VCaP (cell line): ENCODE results near the gene SMIM24.

Source experiments
- H3K27ac ChIP-seq: fragments of 450-650 bp; 2 replicates; pipeline ENCODE4 v1.5.1; 2017
- TF ChIP-seq, protein P1 (sequence below): fragments of 450-650 bp; conservative IDR thresholded peaks from 2 replicates; pipeline ENCODE4 v1.5.1; 2017; ENCODE audit warnings: mild to moderate bottlenecking, moderate library complexity

The SMIM24 gene

DNA sequence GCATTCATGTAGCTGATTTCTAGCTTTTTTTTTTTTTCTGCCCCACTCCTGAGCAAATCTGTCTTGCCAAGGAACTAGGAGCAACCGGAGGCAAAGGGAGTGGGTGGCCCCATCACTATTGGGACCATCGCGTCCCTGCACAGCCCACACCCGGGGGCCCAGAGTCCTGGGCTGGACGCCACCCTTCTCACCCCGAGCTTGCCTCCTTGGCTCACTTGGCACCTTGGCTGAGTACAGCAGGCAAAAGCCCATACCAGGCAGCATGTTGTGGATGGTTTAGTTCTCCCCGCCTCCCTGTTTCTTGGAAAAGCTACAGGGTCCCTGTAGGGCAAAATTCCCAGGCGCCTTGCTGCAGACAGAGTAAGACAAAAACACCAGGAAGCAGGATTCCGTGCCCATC is 13.7 kb downstream of the SMIM24 start:
- TF ChIP-seq, protein P1, sequence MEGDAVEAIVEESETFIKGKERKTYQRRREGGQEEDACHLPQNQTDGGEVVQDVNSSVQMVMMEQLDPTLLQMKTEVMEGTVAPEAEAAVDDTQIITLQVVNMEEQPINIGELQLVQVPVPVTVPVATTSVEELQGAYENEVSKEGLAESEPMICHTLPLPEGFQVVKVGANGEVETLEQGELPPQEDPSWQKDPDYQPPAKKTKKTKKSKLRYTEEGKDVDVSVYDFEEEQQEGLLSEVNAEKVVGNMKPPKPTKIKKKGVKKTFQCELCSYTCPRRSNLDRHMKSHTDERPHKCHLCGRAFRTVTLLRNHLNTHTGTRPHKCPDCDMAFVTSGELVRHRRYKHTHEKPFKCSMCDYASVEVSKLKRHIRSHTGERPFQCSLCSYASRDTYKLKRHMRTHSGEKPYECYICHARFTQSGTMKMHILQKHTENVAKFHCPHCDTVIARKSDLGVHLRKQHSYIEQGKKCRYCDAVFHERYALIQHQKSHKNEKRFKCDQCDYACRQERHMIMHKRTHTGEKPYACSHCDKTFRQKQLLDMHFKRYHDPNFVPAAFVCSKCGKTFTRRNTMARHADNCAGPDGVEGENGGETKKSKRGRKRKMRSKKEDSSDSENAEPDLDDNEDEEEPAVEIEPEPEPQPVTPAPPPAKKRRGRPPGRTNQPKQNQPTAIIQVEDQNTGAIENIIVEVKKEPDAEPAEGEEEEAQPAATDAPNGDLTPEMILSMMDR: no peak
- H3K27ac ChIP-seq: no peak overlapping the region

DNA sequence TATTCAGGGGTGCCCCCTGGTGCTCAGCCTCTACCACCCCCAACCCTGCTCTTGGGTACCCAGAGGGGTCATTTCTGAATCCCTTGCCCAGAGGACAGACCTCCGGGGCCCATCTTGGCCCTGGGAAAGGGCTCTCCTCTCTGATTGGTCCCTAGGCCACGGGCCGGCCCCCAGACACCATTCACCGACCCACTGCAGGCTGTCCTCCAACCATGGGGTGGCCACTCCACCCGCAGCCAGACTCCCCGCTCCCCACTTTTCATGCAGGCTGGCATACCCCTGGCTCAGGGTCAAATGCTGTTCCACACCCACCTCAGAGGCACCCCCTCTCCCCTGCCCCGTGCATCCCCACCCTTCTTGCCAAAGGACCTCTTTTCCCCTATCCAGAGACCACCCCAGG is 14.8 kb downstream of the SMIM24 start:
- H3K27ac ChIP-seq: no peak overlapping the region
- TF ChIP-seq, protein P1: no peak

DNA sequence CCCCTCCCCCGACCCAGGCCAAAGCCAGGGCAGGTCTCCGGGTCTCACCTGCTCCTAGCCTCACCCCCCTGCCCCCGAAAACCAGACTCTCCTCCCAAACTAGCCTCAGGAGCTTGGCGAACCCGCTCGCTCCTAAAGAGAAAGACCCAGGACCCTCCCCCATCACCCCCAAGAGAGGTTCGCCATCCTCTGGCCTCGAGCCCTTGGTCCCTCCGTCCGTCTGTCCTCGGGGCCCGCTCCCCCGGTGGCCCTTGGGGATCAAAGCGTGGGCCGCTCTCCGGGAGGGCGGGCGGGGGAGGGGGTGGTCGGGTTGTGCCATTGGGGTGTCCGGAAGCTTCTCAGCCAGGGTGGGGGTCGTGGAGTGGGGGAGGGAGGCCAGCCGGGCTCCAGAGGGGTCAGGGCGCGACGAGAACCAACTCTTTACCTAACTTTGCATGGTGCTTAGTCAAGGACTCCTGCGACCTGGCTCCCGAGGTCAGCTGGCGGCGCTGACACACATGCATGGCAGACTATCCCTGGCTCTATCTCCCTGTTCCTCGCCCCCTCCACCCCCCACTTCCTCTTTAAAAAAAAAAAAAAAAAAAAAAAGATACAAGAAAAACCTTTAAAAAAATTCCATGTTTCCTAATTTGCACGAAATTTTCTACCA is 15.6 kb downstream of the SMIM24 start:
- TF ChIP-seq, protein P1: no peak
- H3K27ac ChIP-seq: no peak overlapping the region

DNA sequence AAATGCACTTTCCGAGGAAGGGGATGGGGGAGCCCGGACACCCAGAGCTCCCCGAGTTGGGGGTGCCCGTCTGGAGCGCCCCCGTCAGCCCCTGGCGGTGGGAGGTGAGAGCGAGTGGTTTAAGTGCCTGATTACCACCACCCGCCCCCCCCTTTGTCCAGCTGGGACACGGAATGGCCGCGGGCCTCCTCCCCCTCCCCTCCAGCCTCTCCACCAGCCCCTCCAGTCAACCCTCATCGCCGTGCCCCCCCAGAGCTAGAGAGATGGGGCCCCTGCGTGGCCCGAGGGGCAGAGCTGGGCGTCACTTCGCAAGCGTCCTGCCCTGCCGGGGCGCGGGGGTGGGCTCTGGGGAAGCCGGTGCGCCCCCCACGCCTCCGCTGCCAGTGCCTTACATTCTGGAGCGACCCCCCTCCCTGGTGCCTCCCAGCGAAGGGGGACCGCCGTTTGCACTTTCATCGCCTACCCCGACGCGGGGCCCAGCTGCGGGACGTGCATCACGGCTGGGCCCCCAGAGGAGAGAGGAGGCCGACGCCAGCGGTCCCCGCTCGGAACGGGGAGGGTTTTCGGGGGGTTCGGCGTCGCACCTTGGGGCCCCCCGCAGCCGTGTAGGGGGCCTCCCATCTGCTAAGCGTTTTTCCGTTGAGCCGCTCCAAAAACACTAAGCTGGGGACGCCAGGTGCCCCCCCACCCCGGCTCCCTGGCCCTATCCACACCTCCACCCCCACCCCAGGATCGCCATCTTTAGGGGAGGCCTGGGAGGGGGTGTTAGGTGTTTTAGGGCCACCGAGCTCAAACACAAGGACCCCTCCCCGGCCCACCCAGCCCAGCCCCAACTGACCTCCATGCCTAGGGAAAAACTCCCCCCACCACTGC is 16.4 kb downstream of the SMIM24 start:
- TF ChIP-seq, protein P1: no peak
- no peak overlapping the region for H3K27ac ChIP-seq

DNA sequence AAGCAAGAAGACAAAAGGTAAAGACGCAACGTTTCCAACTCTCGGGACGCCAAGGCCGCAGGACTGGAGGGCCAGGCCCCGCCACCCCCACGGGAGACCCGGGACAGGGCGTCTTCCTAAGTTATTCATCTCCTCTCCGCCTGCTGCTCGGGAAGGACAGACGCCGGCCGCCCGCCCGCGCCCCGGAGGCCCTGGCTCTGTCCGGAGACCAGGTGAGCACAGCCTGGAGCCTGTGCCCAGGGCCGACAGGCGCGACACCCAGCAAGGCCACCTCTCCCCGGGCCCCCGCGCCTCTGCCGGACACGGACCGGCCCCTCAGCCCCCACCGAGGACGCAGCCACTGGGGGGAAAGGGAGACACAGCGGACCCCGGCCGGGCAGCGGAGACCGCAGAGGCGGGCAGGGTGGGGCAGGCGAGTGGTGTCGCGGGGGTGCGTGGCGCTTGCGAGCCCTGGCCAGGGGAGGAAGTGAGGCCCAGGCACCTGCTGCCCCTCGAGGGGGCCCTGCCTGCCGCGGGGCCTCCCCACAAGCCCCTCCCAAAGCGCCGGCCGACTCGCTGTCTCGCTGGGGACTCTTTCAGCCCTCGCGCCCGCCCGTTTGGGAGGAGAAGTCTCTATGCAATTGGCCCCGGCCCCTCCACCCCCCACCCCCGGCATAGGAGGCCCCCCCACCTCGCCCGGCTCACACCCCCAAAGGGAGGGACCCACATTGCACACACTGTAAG is 17.2 kb downstream of the SMIM24 start:
- TF ChIP-seq, protein P1: no peak
- H3K27ac ChIP-seq: no peak overlapping the region

DNA sequence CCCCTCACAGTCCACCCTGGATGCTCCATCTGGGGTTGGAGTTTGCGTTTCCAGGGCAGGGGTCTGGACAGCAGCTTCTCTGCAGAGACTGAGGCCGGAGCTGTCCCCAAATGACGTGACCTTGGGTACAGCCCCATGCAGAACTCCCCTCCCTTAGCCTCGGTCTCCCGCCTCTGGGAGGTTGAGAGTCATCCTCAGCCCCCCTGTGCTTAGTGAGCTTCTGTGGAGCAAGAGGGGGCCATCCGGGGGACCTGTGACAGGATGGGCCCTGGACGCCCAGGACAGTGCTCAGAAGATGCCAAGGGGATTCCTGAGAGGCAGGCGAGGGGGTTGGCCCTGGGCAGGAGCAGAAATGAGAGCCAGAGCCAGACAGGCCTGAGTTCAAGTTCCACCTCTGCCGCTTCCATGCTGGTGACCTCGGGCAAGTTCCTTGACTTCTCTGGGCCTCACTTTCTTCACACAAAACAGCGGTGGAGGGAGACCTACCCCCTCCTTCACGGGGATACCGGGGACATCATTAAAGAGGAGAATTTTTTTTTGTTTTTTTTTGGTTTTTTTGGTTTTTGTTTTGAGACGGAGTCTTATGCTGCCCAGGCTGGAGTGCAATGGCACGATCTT is 20.3 kb downstream of the SMIM24 start:
- TF ChIP-seq, protein P1: no peak
- H3K27ac ChIP-seq: no peak overlapping the region
